ENCODE data around the gene IGSF21.

IGSF21 gene

GRCh38 chr1:18343581-18343980 is 236.0 kb downstream of the IGSF21 start:
- DNase-seq (ENCODE audit: low spot score): no peak
- no peak overlapping the region for H3K4me3 Mint-ChIP-seq
- H3K4me1 Mint-ChIP-seq (ENCODE audit: low read depth): no peaks in the 10 kb centered on the region
- H3K36me3 Mint-ChIP-seq (ENCODE audit: low read depth): no peaks in the 10 kb centered on the region
- H3K9me3 Mint-ChIP-seq: no peaks in the 10 kb centered on the region
- no peaks in the 10 kb centered on the region for H3K27me3 Mint-ChIP-seq (ENCODE audit: low read depth)
- H3K27ac Mint-ChIP-seq: no peak overlapping the region

DNA sequence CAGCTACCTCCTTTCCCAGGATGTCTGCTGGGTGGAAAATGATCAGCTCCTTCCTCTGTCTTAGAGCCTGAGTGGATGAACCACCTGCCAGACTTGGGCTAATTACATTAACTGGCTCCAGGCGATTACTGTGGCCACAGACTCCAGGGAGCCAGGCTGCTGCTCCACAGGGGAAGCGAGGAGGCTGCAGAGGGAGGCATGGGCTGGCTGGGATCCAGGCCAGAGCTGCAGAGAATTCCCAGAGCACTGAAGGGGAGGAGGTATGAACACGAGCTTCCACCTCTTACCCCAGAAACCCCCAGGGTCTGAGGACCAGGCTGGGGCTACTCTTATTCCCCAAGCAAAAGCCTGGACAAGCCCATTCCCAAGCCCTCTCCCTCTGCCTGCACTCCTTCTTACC is 237.2 kb downstream of the IGSF21 start:
- no peaks in the 10 kb centered on the region for H3K36me3 Mint-ChIP-seq (ENCODE audit: low read depth)
- H3K27me3 Mint-ChIP-seq (ENCODE audit: low read depth): no peaks in the 10 kb centered on the region
- no peak overlapping the region for H3K4me3 Mint-ChIP-seq
- no peak for DNase-seq (ENCODE audit: low spot score)
- H3K27ac Mint-ChIP-seq: no peak overlapping the region
- no peaks in the 10 kb centered on the region for H3K4me1 Mint-ChIP-seq (ENCODE audit: low read depth)
- no peaks in the 10 kb centered on the region for H3K9me3 Mint-ChIP-seq

DNA sequence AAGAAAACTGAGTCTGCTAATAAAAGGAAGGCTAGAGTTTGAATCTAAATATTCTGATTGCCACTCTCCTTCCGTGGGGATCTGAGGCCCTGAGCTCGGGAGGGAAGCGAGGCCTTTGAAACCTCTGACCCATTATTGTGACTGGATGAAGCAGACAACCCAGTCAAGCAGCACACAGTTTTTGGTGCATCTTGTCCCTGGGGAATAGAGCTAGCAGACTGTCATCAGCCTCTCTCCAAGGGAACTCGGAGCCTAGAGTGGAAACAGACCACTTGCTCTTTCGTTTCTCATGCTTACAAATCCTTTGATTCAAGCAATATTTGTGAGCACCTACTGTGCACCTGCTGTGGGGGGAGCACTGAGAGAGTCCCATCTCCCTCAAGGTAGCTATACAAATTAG is 240.0 kb downstream of the IGSF21 start:
- no peak for DNase-seq (ENCODE audit: low spot score)
- H3K4me3 Mint-ChIP-seq: no peak overlapping the region
- H3K27ac Mint-ChIP-seq: no peak overlapping the region
- no peaks in the 10 kb centered on the region for H3K4me1 Mint-ChIP-seq (ENCODE audit: low read depth)
- H3K36me3 Mint-ChIP-seq (ENCODE audit: low read depth): no peaks in the 10 kb centered on the region
- no peaks in the 10 kb centered on the region for H3K9me3 Mint-ChIP-seq
- H3K27me3 Mint-ChIP-seq (ENCODE audit: low read depth): peaks cover 2% of the 10 kb centered on the region

- Mint-ChIP-seq H3K4me3 (no peak overlapping the region), H3K4me1 (ENCODE audit: low read depth) (no peaks in the 10 kb centered on the region), H3K36me3 (ENCODE audit: low read depth) (no peaks in the 10 kb centered on the region), H3K27me3 (ENCODE audit: low read depth) (peaks cover 5% of the 10 kb centered on the region), H3K9me3 (no peaks in the 10 kb centered on the region), H3K27ac (no peak overlapping the region)
- DNase-seq (ENCODE audit: low spot score): no peak
Observed at GRCh38 chr1:18348354-18348753, 240.8 kb downstream of the IGSF21 start.

GRCh38 chr1:18350747-18351146 is 243.1 kb downstream of the IGSF21 start:
- Mint-ChIP-seq H3K27ac (no peak overlapping the region), H3K4me3 (no peak overlapping the region), H3K27me3 (ENCODE audit: low read depth) (peaks cover 8% of the 10 kb centered on the region), H3K4me1 (ENCODE audit: low read depth) (no peaks in the 10 kb centered on the region), H3K9me3 (no peaks in the 10 kb centered on the region), H3K36me3 (ENCODE audit: low read depth) (no peaks in the 10 kb centered on the region)
- DNase-seq (ENCODE audit: low spot score): no peak

DNA sequence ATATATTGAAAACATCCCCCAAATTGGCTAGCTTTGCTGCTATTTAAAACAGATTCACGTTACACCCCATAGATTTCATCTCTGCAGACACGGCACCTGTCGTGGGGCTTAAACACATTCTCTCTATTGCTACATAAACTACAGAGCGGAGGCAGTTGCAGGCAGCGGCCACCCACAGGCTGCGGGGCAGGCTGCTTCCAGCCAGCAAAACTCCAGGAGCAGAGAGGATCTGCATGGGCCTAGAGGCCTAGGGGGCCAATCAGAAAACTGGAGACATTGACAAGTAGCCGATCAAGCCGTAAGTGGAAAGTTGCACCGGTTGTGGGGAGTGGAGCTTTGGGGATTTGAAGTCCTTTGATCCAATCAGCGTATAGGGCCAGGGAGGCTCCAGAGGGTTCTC is 244.1 kb downstream of the IGSF21 start:
- Mint-ChIP-seq H3K27ac (no peak overlapping the region), H3K36me3 (ENCODE audit: low read depth) (no peaks in the 10 kb centered on the region), H3K9me3 (no peaks in the 10 kb centered on the region), H3K27me3 (ENCODE audit: low read depth) (peaks cover 8% of the 10 kb centered on the region), H3K4me1 (ENCODE audit: low read depth) (no peaks in the 10 kb centered on the region), H3K4me3 (no peak overlapping the region)
- no peak for DNase-seq (ENCODE audit: low spot score)

- Mint-ChIP-seq H3K36me3 (ENCODE audit: low read depth) (no peaks in the 10 kb centered on the region), H3K4me3 (no peak overlapping the region), H3K27ac (no peak overlapping the region), H3K27me3 (ENCODE audit: low read depth) (peaks cover 8% of the 10 kb centered on the region), H3K4me1 (ENCODE audit: low read depth) (no peaks in the 10 kb centered on the region), H3K9me3 (no peaks in the 10 kb centered on the region)
- no peak for DNase-seq (ENCODE audit: low spot score)
Observed at GRCh38 chr1:18352636-18353265, 245.2 kb downstream of the IGSF21 start.

GRCh38 chr1:18353528-18353927 is 245.9 kb downstream of the IGSF21 start:
- peaks cover 8% of the 10 kb centered on the region for H3K27me3 Mint-ChIP-seq (ENCODE audit: low read depth)
- DNase-seq (ENCODE audit: low spot score): no peak
- H3K36me3 Mint-ChIP-seq (ENCODE audit: low read depth): no peaks in the 10 kb centered on the region
- no peaks in the 10 kb centered on the region for H3K9me3 Mint-ChIP-seq
- H3K27ac Mint-ChIP-seq: no peak overlapping the region
- no peaks in the 10 kb centered on the region for H3K4me1 Mint-ChIP-seq (ENCODE audit: low read depth)
- no peak overlapping the region for H3K4me3 Mint-ChIP-seq

DNA sequence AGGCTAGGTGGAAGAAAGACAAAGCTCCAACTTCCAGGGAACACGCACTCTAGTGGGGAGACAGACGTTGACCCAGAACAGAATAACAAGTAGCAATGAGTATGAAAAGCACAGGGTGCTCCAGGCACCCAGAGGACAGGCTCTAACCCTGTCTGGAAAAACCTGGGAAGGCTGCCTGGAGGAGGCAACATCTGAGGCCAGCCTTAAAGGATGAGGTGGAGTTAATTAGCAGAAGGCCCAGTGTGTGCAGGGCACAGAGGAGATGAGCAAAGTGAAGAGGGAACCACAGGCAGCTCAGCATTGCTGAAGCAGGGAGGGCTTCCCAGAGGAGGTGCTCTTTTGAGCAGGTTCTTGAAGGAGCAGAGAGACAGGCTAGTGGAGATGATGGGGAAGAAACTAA is 246.4 kb downstream of the IGSF21 start:
- Mint-ChIP-seq H3K4me3 (no peak overlapping the region), H3K9me3 (no peaks in the 10 kb centered on the region), H3K27ac (no peak overlapping the region), H3K36me3 (ENCODE audit: low read depth) (no peaks in the 10 kb centered on the region), H3K4me1 (ENCODE audit: low read depth) (no peaks in the 10 kb centered on the region), H3K27me3 (ENCODE audit: low read depth) (peaks cover 8% of the 10 kb centered on the region)
- DNase-seq (ENCODE audit: low spot score): no peak

DNA sequence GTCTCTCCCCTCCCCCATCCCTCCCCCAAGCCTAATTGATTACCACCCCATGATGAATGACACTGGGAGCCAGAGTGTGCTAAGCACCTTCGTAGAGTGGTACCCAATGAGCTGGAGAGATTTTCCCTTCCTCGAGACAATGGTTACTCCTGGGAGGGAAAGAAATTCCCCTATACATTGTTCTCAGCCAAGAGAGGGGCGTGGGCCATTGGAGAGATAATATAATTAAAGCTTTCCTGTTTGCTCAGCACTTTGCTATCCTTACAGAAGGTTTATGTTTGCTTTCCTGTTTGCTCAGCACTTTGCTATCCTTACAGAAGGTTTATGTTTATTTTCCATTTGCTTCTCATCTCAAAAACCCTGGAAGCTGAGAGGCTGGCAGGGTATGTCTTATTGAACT is 247.0 kb downstream of the IGSF21 start:
- Mint-ChIP-seq H3K9me3 (no peaks in the 10 kb centered on the region), H3K4me1 (ENCODE audit: low read depth) (no peaks in the 10 kb centered on the region), H3K4me3 (no peak overlapping the region), H3K27me3 (ENCODE audit: low read depth) (peaks cover 8% of the 10 kb centered on the region), H3K36me3 (ENCODE audit: low read depth) (no peaks in the 10 kb centered on the region), H3K27ac (no peak overlapping the region)
- no peak for DNase-seq (ENCODE audit: low spot score)

DNA sequence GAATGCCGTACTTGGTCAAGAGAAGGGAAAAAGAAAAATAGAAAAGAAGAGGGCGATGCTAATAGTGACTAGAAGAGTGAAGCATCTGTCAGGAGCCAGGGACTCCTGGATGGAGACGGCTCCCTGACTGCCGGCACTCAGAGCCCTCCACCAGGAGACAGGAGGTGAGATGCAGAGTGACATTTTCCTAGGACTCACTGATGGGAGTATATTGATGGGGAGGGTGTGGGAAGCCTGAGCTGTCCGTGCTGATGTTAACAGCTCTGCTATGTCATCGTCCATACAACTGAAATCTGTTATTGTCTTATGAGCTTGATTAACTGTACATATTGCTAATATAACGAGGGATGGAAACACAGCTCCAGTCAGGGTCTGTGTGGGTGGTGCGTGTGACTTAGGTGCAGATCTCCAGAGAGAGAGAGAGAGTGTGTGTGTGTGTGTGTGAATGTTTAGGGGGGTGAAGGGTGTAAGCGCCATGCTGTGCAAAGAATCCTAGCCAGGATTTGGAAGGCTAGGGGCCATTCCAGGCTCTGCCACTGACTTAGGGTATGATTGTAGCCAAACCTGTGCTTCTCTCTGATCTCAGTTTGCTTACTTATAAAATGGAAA is 250.1 kb downstream of the IGSF21 start:
- DNase-seq (ENCODE audit: low spot score): no peak
- no peaks in the 10 kb centered on the region for H3K4me1 Mint-ChIP-seq (ENCODE audit: low read depth)
- no peaks in the 10 kb centered on the region for H3K9me3 Mint-ChIP-seq
- no peak overlapping the region for H3K4me3 Mint-ChIP-seq
- peaks cover 5% of the 10 kb centered on the region for H3K27me3 Mint-ChIP-seq (ENCODE audit: low read depth)
- H3K27ac Mint-ChIP-seq: no peak overlapping the region
- no peaks in the 10 kb centered on the region for H3K36me3 Mint-ChIP-seq (ENCODE audit: low read depth)

- Mint-ChIP-seq H3K27ac (no peak overlapping the region), H3K36me3 (ENCODE audit: low read depth) (no peaks in the 10 kb centered on the region), H3K4me1 (ENCODE audit: low read depth) (no peaks in the 10 kb centered on the region), H3K4me3 (no peak overlapping the region), H3K9me3 (no peaks in the 10 kb centered on the region), H3K27me3 (ENCODE audit: low read depth) (peaks cover under 1% of the 10 kb centered on the region)
- DNase-seq (ENCODE audit: low spot score): no peak
Observed at GRCh38 chr1:18358600-18358999, 251.0 kb downstream of the IGSF21 start.

DNA sequence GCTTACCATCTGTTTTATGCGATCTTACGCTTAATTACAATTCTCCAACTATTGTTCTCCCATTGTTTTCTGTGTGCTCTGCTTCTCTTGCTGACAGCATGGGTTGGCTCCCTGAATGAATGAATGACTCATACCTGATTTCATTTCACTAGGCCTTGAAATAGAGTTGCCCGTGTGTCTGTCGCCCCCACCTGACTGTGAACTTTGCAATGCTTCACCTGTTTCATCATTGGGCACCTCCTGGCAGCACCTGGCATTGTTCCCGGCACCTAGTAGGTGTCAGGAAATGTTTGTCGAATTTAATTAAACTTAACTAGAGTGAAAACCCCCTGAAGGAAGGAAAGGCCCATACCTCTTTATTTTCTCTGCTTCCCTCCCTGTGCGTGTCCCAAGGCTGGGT is 252.7 kb downstream of the IGSF21 start:
- H3K36me3 Mint-ChIP-seq (ENCODE audit: low read depth): no peaks in the 10 kb centered on the region
- no peaks in the 10 kb centered on the region for H3K4me1 Mint-ChIP-seq (ENCODE audit: low read depth)
- H3K27ac Mint-ChIP-seq: no peak overlapping the region
- no peaks in the 10 kb centered on the region for H3K27me3 Mint-ChIP-seq (ENCODE audit: low read depth)
- no peak for DNase-seq (ENCODE audit: low spot score)
- no peaks in the 10 kb centered on the region for H3K9me3 Mint-ChIP-seq
- no peak overlapping the region for H3K4me3 Mint-ChIP-seq

DNA sequence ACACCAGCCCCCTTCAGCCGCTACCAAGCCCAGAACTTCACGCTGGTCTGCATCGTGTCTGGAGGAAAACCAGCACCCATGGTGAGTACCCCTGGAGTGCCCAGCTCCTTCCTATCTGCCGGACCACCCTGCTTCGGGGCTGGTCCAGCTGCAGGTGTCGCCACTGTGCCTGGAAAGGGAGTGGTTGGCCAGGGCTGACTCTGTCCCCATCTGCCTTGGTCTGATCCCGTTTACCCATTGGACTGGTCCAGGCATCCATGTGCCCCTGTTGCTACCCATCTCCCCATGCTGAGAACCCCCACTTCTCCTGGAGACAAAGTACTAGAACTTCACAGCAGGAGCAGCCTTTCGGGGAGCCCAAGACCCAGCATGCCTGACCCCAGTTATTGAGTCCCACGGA is 254.6 kb downstream of the IGSF21 start:
- Mint-ChIP-seq H3K4me1 (ENCODE audit: low read depth) (no peaks in the 10 kb centered on the region), H3K27me3 (ENCODE audit: low read depth) (no peaks in the 10 kb centered on the region), H3K27ac (no peak overlapping the region), H3K36me3 (ENCODE audit: low read depth) (no peaks in the 10 kb centered on the region), H3K4me3 (no peak overlapping the region), H3K9me3 (no peaks in the 10 kb centered on the region)
- DNase-seq (ENCODE audit: low spot score): no peak

DNA sequence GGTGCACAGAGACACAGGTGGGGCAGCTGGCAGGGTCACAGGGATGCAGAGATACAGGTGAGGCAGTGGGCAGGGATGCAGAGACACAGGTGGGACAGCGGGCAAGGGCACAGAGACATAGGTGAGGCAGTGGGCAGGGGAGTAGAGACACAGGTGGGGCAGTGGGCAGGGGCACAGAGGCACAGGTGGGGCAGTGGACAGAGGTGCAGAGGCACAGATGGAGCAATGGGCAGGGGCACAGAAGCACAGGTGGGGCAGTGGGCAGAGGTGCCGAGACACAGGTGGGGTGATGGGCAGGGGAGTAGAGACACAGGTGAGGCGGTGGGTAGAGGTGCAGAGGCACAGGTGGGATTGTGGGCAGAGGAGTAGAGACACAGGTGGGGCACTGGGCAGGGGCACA is 255.8 kb downstream of the IGSF21 start:
- Mint-ChIP-seq H3K27ac (no peak overlapping the region), H3K27me3 (ENCODE audit: low read depth) (no peaks in the 10 kb centered on the region), H3K9me3 (no peaks in the 10 kb centered on the region), H3K4me3 (no peak overlapping the region), H3K36me3 (ENCODE audit: low read depth) (no peaks in the 10 kb centered on the region), H3K4me1 (ENCODE audit: low read depth) (no peaks in the 10 kb centered on the region)
- no peak for DNase-seq (ENCODE audit: low spot score)

All from T-helper 2 cell treated with Interferon-gamma antibody and Interleukin-4, amounts not matched to agents 5 μg/mL and 100 μg/mL, for 36 hours (primary cell).